BLaER1 treated with 17β-estradiol and CSF1 and Interleukin-3, amounts not matched to agents 10 nM and 100 nM (cell line): ENCODE measurements around the gene CSAG3.
"Not testable (repeated sequence)": the region's sequence is repeated elsewhere in the genome, so short reads cannot be mapped to it uniquely, and the experiment has no call there.

Experiments used
- H3K27ac ChIP-seq, 11 experiments: shearing (Covaris generic); formaldehyde crosslinking; 2 replicates each; pipeline ENCODE4 v1.8.1; 2022
- H3K27me3 ChIP-seq, 11 experiments: shearing (Covaris generic); formaldehyde crosslinking; 2 replicates each; pipeline ENCODE4 v1.8.1; 2022
- H3K36me3 ChIP-seq, 11 experiments: shearing (Covaris generic); formaldehyde crosslinking; 2 replicates each; pipeline ENCODE4 v1.8.1; 2022
- H3K4me1 ChIP-seq, 10 experiments: shearing (Covaris generic); formaldehyde crosslinking; 2 replicates each; pipeline ENCODE4 v1.8.1; 2022
- H3K4me2 ChIP-seq, 11 experiments: shearing (Covaris generic); formaldehyde crosslinking; 2 replicates each; pipeline ENCODE4 v1.8.1; 2022
- H3K4me3 ChIP-seq, 10 experiments: shearing (Covaris generic); formaldehyde crosslinking; 2 replicates each; pipeline ENCODE4 v1.8.1; 2022
- H3K9ac ChIP-seq, 11 experiments: shearing (Covaris generic); formaldehyde crosslinking; 2 replicates each; pipeline ENCODE4 v1.8.1; 2022
- H3K9me3 ChIP-seq, 11 experiments: shearing (Covaris generic); formaldehyde crosslinking; replicated peaks in 1 of 11; 2 replicates each; pipeline ENCODE4 v1.8.1; 2022
- H4K20me1 ChIP-seq, 11 experiments: shearing (Covaris generic); formaldehyde crosslinking; 2 replicates each; pipeline ENCODE4 v1.8.1; 2022
- Cebpa-rat ChIP-seq, 11 experiments: shearing (Covaris generic); IDR thresholded peaks; 2 replicates each; pipeline ENCODE4 v1.8.1; 2022

The CSAG3 gene

GRCh38 chrX:152738560-152738959, 20.5 kb upstream of the CSAG3 start:
- Histone ChIP-seq H3K4me1 (no peaks in the 10 kb centered on the region), H3K9ac (no peak overlapping the region), H3K27me3 (peaks cover 56 to 84% (median 79%) of the 10 kb centered on the region in 11 experiments), H3K36me3 (no peaks in the 10 kb centered on the region), H4K20me1 (no peaks in the 10 kb centered on the region; a peak in 2 of 22 replicates), H3K4me2 (no peak overlapping the region), H3K9me3 (no peaks in the 10 kb centered on the region; a peak in 1 of 22 replicates), H3K27ac (no peak overlapping the region), H3K4me3 (no peak overlapping the region)
- TF ChIP-seq Cebpa-rat (IDR thresholded peaks at IDR 0.05): no peak

GRCh38 chrX:152753686-152754650, 5.0 kb upstream of the CSAG3 start, which contains the start of gene MAGEA2:
Gene MAGEA2, minus strand, starts transcription at chrX:152753842. Its CDS starts 2,479 bp downstream, at chrX:152751363.
- H3K9ac ChIP-seq, H3K27ac ChIP-seq, H4K20me1 ChIP-seq, H3K4me3 ChIP-seq, H3K36me3 ChIP-seq, H3K27me3 ChIP-seq, H3K9me3 ChIP-seq, H3K4me1 ChIP-seq, H3K4me2 ChIP-seq: not testable (repeated sequence)

GRCh38 chrX:152754871-152755270, 4.1 kb upstream of the CSAG3 start:
- H3K27ac ChIP-seq, H3K4me1 ChIP-seq, H3K4me3 ChIP-seq, H3K36me3 ChIP-seq, H4K20me1 ChIP-seq, H3K27me3 ChIP-seq, H3K4me2 ChIP-seq, H3K9ac ChIP-seq, H3K9me3 ChIP-seq: not testable (repeated sequence)

GRCh38 chrX:152759544-152759943, 526 bp downstream of the CSAG3 start:
- not testable (repeated sequence) for H3K9me3 ChIP-seq, H3K4me2 ChIP-seq, H3K27ac ChIP-seq, H3K9ac ChIP-seq, H3K36me3 ChIP-seq, H4K20me1 ChIP-seq, H3K4me3 ChIP-seq, H3K4me1 ChIP-seq
- H3K27me3 ChIP-seq: peaks cover 0 to 12% (median 4%) of the 10 kb centered on the region in 11 experiments; a peak in 10 of 22 replicates

GRCh38 chrX:152761582-152761981, 2.6 kb downstream of the CSAG3 start:
- H3K4me3 ChIP-seq, H3K4me2 ChIP-seq, H4K20me1 ChIP-seq, H3K9ac ChIP-seq, H3K4me1 ChIP-seq, H3K36me3 ChIP-seq, H3K27ac ChIP-seq, H3K9me3 ChIP-seq: not testable (repeated sequence)
- H3K27me3 ChIP-seq: peaks cover 0 to 15% (median 4%) of the 10 kb centered on the region in 11 experiments; a peak in 15 of 22 replicates

- not testable (repeated sequence) for H3K4me1 ChIP-seq, H3K4me3 ChIP-seq
- H3K27me3 ChIP-seq: peaks cover 0 to 10% (median 6%) of the 10 kb centered on the region in 11 experiments; a peak in 12 of 22 replicates
These were observed 7.5 kb downstream of the CSAG3 start for GRCh38 chrX:152766562-152766961.

GRCh38 chrX:152769549-152770289, 10.7 kb downstream of the CSAG3 start, which contains the start of gene MAGEA6:
Gene MAGEA6, minus strand, starts transcription at chrX:152769689. Its CDS starts 2,039 bp downstream, at chrX:152767650.
- not testable (repeated sequence) for H3K9ac ChIP-seq, H3K9me3 ChIP-seq, H3K36me3 ChIP-seq, H3K4me3 ChIP-seq, H4K20me1 ChIP-seq, H3K4me1 ChIP-seq, H3K4me2 ChIP-seq, H3K27ac ChIP-seq, H3K27me3 ChIP-seq

More at GRCh38 chrX:152766562-152766961, 7.5 kb downstream of the CSAG3 start:
- H3K9ac ChIP-seq, H3K4me2 ChIP-seq, H3K27ac ChIP-seq, H4K20me1 ChIP-seq, H3K9me3 ChIP-seq, H3K36me3 ChIP-seq: not testable (repeated sequence)

GRCh38 chrX:152787062-152787461, 28.0 kb downstream of the CSAG3 start:
- not testable (repeated sequence) for H3K4me3 ChIP-seq, H3K9me3 ChIP-seq, H3K4me2 ChIP-seq, H3K36me3 ChIP-seq, H3K9ac ChIP-seq, H3K4me1 ChIP-seq, H4K20me1 ChIP-seq, H3K27ac ChIP-seq
- peaks cover 18 to 22% (median 19%) of the 10 kb centered on the region in 11 experiments for H3K27me3 ChIP-seq

- no peak for TF ChIP-seq Cebpa-rat (IDR thresholded peaks at IDR 0.05)
- no peak overlapping the region for H3K4me3 ChIP-seq
- peaks cover 89 to 100% (median 94%) of the 10 kb centered on the region in 11 experiments for H3K27me3 ChIP-seq
- H3K9me3 ChIP-seq: peaks cover 0 to 4% (median 0%) of the 10 kb centered on the region in 11 experiments; a peak in 2 of 22 replicates
- H4K20me1 ChIP-seq: 0 out of 22 replicates have a peak, but pooled peaks cover 0 to 3% (median 0%) of the 10 kb centered on the region in 11 experiments
- no peak overlapping the region for H3K27ac ChIP-seq
- H3K9ac ChIP-seq: no peak overlapping the region
- no peaks in the 10 kb centered on the region for H3K4me1 ChIP-seq
- no peak overlapping the region for H3K4me2 ChIP-seq
- H3K36me3 ChIP-seq: no peaks in the 10 kb centered on the region
These were observed 39.9 kb downstream of the CSAG3 start for GRCh38 chrX:152798945-152799344.
